Fibroblast of mammary gland (primary cell): Measurements from ENCODE around the gene FAIM.
"Not testable (repeated sequence)": the region's sequence is repeated elsewhere in the genome, so short reads cannot be mapped to it uniquely, and the experiment has no call there.

Experiments used
- DNase-seq: peaks from one replicate; pipeline ENCODE4 v3.0.0-alpha.2; 2010; ENCODE audit warnings: low read depth
- H3K4me3 ChIP-seq: 2 replicates; pipeline ENCODE4 v1.5.1; 2011; ENCODE audit warnings: low read depth, mild to moderate bottlenecking, low read length, moderate library complexity; ENCODE audit not compliant: control insufficient read depth
- TF ChIP-seq, protein P1 (sequence below): conservative IDR thresholded peaks from 2 replicates; pipeline ENCODE4 v1.5.1; 2011; ENCODE audit warnings: low read depth, low read length, inconsistent platforms; ENCODE audit not compliant: control insufficient read depth, insufficient read depth

FAIM gene

DNA sequence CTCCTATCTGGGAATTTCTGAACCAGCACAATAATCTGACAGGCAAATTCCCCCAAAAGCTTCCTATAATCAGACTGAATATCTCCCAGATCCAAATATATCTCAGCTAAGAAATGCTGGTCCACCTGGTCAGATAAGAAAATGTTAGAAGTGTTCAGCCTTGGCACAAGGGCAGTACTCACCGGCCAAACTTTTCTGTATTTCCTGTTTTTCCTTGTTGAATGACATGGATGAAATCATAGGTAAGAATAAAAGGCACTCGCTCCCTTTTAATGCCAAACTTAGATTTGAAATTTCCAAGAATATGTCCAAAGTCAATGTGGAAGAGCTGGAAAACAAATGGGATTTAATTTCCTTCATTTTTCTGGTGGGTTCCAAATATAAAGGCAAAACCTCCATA lies 48.9 kb downstream of the FAIM start:
- DNase-seq, result no peak
- TF ChIP-seq, protein P1, sequence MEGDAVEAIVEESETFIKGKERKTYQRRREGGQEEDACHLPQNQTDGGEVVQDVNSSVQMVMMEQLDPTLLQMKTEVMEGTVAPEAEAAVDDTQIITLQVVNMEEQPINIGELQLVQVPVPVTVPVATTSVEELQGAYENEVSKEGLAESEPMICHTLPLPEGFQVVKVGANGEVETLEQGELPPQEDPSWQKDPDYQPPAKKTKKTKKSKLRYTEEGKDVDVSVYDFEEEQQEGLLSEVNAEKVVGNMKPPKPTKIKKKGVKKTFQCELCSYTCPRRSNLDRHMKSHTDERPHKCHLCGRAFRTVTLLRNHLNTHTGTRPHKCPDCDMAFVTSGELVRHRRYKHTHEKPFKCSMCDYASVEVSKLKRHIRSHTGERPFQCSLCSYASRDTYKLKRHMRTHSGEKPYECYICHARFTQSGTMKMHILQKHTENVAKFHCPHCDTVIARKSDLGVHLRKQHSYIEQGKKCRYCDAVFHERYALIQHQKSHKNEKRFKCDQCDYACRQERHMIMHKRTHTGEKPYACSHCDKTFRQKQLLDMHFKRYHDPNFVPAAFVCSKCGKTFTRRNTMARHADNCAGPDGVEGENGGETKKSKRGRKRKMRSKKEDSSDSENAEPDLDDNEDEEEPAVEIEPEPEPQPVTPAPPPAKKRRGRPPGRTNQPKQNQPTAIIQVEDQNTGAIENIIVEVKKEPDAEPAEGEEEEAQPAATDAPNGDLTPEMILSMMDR, result no peak
- H3K4me3 ChIP-seq, result no peak overlapping the region

DNA sequence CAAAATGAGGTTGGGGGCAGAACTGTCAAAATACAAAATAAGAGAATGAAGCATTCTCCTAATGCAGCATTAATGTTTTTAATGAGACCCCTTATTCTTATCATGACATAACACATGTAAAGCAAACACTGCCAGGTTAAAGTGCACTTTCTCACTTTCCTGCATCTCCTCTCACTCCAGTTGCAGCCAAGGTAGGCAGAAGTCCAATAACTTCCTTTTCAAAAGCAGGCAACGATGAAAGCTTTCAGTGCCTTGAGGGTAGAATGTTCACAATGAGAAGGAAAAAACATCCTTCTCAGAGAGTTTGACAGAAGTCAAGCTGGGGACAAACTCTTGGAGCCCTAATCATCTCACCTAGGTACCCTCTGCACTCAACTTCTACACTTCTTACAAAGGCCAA lies 59.5 kb downstream of the FAIM start:
- DNase-seq, result no peak
- TF ChIP-seq, protein P1, result no peak
- H3K4me3 ChIP-seq, result no peak overlapping the region

DNA sequence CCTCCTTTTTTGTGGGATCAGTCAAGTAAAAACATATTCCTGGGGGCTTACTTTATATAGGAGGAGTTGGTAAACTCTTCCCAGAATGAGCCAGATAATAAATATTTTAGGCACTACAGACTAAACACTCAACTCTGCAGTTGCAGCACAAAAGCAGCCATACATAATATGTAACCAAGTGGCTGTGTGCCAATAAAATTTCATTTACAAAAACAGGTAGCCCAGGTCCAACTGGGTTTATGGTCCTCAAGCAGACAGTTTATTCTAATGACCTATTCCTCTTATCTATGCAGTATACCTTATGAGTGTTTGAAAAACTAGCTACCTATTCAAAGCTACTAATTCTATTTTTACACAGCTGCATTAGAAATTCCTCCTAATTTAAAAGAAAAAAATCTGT lies 61.8 kb downstream of the FAIM start:
- TF ChIP-seq, protein P1, result no peak

DNA sequence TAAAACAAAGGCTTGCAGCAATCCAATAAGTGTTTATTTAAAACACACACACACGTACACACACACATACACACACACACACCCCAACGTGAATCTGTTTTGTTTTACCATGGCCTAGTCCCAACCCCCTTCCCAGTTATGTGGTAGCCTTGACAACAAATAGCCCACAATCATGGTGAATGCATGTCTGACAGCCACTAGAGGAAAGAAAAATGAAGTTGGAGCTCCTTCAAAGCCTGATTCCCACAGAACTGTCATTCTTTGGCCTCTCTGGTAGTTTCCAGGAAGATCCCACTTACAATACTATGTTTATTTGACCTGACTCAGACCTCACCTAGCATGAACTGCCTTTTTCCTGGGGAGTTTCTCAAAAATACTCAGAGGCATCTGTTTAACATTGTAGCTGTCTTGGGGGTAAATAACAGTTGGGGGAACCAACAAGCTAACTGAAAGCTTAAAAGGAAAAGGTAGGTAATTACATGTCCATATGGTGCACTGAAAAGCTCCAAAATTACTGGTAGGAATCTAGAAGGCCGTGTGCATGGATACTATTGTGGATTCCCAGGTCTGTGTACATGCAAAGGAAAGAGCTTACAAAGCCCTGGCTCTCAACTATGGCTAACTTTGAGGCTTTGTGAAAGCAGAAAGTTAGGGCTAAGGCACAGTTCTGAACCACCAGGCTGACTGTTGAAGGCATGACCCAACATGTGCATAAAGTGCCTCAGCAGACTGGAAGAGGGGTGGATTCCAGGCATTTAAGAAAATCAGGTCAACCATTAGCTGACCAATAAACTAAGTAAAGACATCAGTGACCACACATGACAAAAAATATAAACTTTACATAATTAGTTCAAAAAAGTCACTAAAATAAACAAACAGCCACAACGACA lies 65.3 kb downstream of the FAIM start:
- peak; percentile 69 for DNase-seq
- H3K4me3 ChIP-seq, result no peak overlapping the region
- TF ChIP-seq, protein P1, result no peak

More for the DNA sequence above, 61.8 kb downstream of the FAIM start:
- no peak overlapping the region for H3K4me3 ChIP-seq
- DNase-seq, result no peak

DNA sequence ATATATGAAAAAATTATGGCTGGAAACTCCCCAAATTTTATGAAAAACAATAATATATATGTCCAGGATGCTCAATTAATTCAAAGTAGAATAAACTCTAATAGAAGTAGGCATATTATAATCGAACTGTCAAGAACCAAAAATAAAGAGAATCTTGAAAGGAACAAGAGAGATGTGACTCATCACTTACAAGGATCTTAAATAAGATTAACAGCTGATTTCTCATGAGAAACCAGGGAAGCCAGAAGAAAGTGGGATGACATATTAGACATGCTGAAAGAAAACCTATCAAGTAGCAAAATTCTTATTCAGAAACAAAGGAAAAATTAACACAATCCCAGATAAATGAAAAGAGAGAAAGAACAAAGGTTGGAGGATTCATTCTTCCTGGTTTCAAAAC lies 66.8 kb downstream of the FAIM start:
- no peak overlapping the region for H3K4me3 ChIP-seq
- DNase-seq, result peak; percentile 44
- TF ChIP-seq, protein P1, result no peak

DNA sequence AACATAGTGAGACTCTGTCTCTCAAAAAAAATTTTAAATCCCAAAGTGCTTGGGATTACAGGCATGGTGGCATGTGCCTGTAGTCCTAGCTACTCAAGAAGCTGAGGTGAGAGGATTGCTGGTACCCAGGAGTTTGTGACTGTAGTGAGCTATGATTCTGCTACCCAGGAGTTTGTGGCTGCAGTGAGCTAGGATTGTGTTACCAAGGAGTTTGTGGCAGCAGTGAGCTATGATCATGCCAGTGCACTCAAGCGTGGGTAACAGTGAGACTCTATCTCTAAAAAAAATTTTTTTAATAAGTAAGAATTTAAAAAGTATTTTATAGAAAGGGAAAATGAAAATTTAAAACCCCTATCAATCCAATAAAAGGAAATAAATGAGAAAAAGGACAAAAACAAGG lies 69.5 kb downstream of the FAIM start:
- TF ChIP-seq, protein P1, result no peak
- no peak for DNase-seq
- H3K4me3 ChIP-seq, result no peak overlapping the region

DNA sequence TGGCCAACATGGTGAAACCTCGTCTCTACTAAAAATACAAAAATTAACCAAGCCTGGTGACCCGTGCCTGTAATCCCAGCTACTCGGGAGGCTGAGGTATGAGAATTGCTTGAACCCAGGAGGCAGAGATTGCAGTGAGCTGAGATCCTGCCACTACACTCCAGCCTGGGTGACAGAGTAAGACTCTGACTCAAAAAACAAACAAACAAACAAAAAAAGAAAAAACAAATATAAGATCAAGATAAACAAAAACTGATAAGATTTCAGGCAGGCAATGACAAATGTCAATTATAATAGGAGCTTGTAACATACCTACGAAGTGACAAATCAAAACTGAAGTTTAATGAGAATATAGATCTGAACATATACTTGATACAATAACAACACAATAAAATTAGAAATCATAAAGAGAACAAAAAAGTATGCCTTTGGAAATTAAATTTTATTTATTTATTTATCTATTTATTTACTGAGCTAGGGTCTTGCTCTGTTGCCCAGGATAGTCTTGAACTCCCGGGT lies 70.4 kb downstream of the FAIM start:
- TF ChIP-seq, protein P1, result no peak
- H3K4me3 ChIP-seq, result no peak overlapping the region

DNA sequence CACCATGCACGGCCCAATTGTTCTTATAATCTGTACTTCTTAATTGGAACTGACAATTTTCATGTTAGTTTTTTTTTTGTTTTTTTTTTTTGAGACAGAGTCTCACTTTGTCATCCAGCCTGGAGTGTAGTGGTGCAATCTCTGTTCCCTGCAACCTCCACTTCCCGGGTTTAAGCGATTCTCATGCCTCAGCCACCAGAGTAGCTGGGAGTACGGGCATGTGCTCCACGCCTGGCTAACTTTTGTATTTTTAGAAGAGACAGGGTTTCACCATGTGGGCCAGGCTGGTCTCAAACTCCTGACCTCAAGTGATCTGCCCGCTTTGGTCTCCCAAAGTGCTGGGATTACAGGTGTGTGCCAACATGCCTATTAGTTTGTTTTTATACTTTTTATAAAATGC lies 72.4 kb downstream of the FAIM start:
- not testable (repeated sequence) for DNase-seq

More for the DNA sequence above, 70.4 kb downstream of the FAIM start:
- DNase-seq, result no peak

More for the DNA sequence above, 72.4 kb downstream of the FAIM start:
- H3K4me3 ChIP-seq, result not testable (repeated sequence)
